Measurements from ENCODE around the gene SETBP1.

The SETBP1 gene

DNA sequence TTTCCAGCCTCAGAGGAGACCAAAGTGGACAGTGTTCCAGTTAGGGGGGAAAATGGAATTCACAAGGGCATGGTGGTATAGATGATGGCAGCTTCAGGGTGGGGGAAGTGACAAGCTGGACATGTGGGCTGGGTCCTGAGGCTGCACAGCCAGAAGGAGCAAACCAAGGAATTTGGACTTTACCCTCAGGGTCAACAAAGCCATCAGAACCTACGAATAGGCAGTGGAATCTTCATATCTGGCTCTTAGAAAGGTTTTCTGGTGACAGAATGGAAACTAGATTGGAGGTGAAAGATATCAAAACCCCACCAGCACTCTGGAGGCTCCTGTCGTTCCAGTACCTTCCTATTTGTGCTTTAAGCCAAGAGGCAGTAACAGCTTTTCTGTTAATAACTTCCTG is 127.1 kb downstream of the SETBP1 start:
- Histone ChIP-seq H2BK15ac (ENCODE audit: low read depth, poor library complexity, severe bottlenecking) (no peak overlapping the region), H3K9me3 (ENCODE audit: control insufficient read depth, low read length) (no peaks in the 10 kb centered on the region), H4K8ac (ENCODE audit: low read length) (no peak overlapping the region), H3K4me3 (ENCODE audit: insufficient read depth in 1 of 2, low read depth in 1 of 2, low read length in 2 of 2) (no peak overlapping the region), H4K91ac (ENCODE audit: low read length) (no peak overlapping the region), H3K23ac (ENCODE audit: low read length in 2 of 2) (no peak overlapping the region), H3K4me2 (ENCODE audit: low read length, poor library complexity, severe bottlenecking) (no peak overlapping the region), H3K27ac (ENCODE audit: low read length, poor library complexity, severe bottlenecking) (no peak overlapping the region), H3K36me3 (ENCODE audit: control insufficient read depth in 1 of 2, insufficient read depth in 2 of 2, low read depth in 1 of 2, low read length in 2 of 2) (peaks cover 0 to 16% of the 10 kb centered on the region in 2 experiments), H3K18ac (ENCODE audit: low read depth in 1 of 2, low read length in 2 of 2) (no peak overlapping the region), H3K4ac (ENCODE audit: low read depth in 1 of 2, low read length in 2 of 2) (no peak overlapping the region), H3K4me1 (ENCODE audit: control insufficient read depth, insufficient read depth, low read depth, low read length) (peaks cover 3% of the 10 kb centered on the region), H3K79me1 (replicated peaks; ENCODE audit: low read length, poor library complexity, severe bottlenecking) (peaks cover 18% of the 10 kb centered on the region), H3K9ac (ENCODE audit: low read length) (no peak overlapping the region), H3K14ac (ENCODE audit: low read length in 2 of 2) (no peak overlapping the region), H2AFZ (ENCODE audit: low read depth, low read length) (no peak overlapping the region), H2BK120ac (ENCODE audit: low read depth, low read length) (no peak overlapping the region), H3K27me3 (ENCODE audit: control insufficient read depth in 1 of 2, insufficient read depth in 1 of 2, low read length in 2 of 2) (no peaks in the 10 kb centered on the region), H2BK5ac (ENCODE audit: low read depth, low read length, poor library complexity, severe bottlenecking) (no peak overlapping the region), H2AK5ac (ENCODE audit: low read length, severe bottlenecking) (no peak overlapping the region), H2BK12ac (ENCODE audit: low read length in 2 of 2) (peak overlapping the region in 1 of 2 experiments; percentile 73)
- WGBS: 75% methylated on average over 2 of the region's 2 CpGs
- DNase-seq: no peak

GRCh38 chr18:44811572-44812125 is 131.0 kb downstream of the SETBP1 start:
- Histone ChIP-seq H2AFZ (ENCODE audit: low read depth, low read length) (no peak overlapping the region), H3K79me1 (replicated peaks; ENCODE audit: low read length, poor library complexity, severe bottlenecking) (peaks cover 21% of the 10 kb centered on the region), H4K8ac (ENCODE audit: low read length) (no peak overlapping the region), H3K23ac (ENCODE audit: low read length in 2 of 2) (peak overlapping the region in 1 of 2 experiments; percentile 17), H2AK5ac (ENCODE audit: low read length, severe bottlenecking) (no peak overlapping the region), H3K36me3 (ENCODE audit: control insufficient read depth in 1 of 2, insufficient read depth in 2 of 2, low read depth in 1 of 2, low read length in 2 of 2) (peaks cover 0 to 14% of the 10 kb centered on the region in 2 experiments), H3K18ac (ENCODE audit: low read depth in 1 of 2, low read length in 2 of 2) (no peak overlapping the region), H4K91ac (ENCODE audit: low read length) (no peak overlapping the region), H2BK12ac (ENCODE audit: low read length in 2 of 2) (no peak overlapping the region), H2BK15ac (ENCODE audit: low read depth, poor library complexity, severe bottlenecking) (no peak overlapping the region), H3K4me2 (ENCODE audit: low read length, poor library complexity, severe bottlenecking) (no peak overlapping the region), H2BK5ac (ENCODE audit: low read depth, low read length, poor library complexity, severe bottlenecking) (no peak overlapping the region), H3K9ac (ENCODE audit: low read length) (no peak overlapping the region), H3K14ac (ENCODE audit: low read length in 2 of 2) (no peak overlapping the region), H3K9me3 (ENCODE audit: control insufficient read depth, low read length) (no peaks in the 10 kb centered on the region), H3K4ac (ENCODE audit: low read depth in 1 of 2, low read length in 2 of 2) (no peak overlapping the region), H3K4me1 (ENCODE audit: control insufficient read depth, insufficient read depth, low read depth, low read length) (peaks cover 5% of the 10 kb centered on the region), H3K4me3 (ENCODE audit: insufficient read depth in 1 of 2, low read depth in 1 of 2, low read length in 2 of 2) (no peak overlapping the region), H2BK120ac (ENCODE audit: low read depth, low read length) (no peak overlapping the region), H3K27ac (ENCODE audit: low read length, poor library complexity, severe bottlenecking) (no peak overlapping the region), H3K27me3 (ENCODE audit: control insufficient read depth in 1 of 2, insufficient read depth in 1 of 2, low read length in 2 of 2) (no peaks in the 10 kb centered on the region)
- no peak for DNase-seq

DNA sequence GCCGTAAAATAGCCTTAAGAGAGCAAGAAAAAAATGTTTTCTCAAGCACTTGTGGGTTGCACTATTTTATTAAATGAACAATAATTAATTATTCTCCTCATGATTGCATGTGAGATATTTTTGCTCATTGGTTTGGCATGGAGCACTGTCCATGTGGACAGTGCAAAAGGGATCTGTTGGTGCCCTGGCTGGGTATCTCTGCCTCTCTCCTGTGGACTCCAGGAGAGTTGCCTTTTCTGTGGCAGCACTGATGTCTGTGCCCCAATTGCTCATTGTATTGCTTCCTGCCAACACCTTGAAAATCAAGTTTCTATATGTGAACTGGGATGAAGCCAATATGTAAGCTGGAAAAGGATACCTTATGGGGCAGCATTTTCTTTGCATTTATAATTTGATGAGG is 131.7 kb downstream of the SETBP1 start:
- no CpG with 5 or more reads among the region's 1 CpG for WGBS
- Histone ChIP-seq H4K8ac (ENCODE audit: low read length) (no peak overlapping the region), H4K91ac (ENCODE audit: low read length) (no peak overlapping the region), H2BK15ac (ENCODE audit: low read depth, poor library complexity, severe bottlenecking) (no peak overlapping the region), H3K23ac (ENCODE audit: low read length in 2 of 2) (no peak overlapping the region), H2AK5ac (ENCODE audit: low read length, severe bottlenecking) (no peak overlapping the region), H2BK120ac (ENCODE audit: low read depth, low read length) (no peak overlapping the region), H3K79me1 (replicated peaks; ENCODE audit: low read length, poor library complexity, severe bottlenecking) (peaks cover 21% of the 10 kb centered on the region), H3K27me3 (ENCODE audit: control insufficient read depth in 1 of 2, insufficient read depth in 1 of 2, low read length in 2 of 2) (no peaks in the 10 kb centered on the region), H3K4me3 (ENCODE audit: insufficient read depth in 1 of 2, low read depth in 1 of 2, low read length in 2 of 2) (no peak overlapping the region), H3K14ac (ENCODE audit: low read length in 2 of 2) (no peak overlapping the region), H3K4me2 (ENCODE audit: low read length, poor library complexity, severe bottlenecking) (no peak overlapping the region), H2BK5ac (ENCODE audit: low read depth, low read length, poor library complexity, severe bottlenecking) (no peak overlapping the region), H3K4me1 (ENCODE audit: control insufficient read depth, insufficient read depth, low read depth, low read length) (peaks cover 11% of the 10 kb centered on the region), H3K18ac (ENCODE audit: low read depth in 1 of 2, low read length in 2 of 2) (no peak overlapping the region), H2AFZ (ENCODE audit: low read depth, low read length) (no peak overlapping the region), H3K9me3 (ENCODE audit: control insufficient read depth, low read length) (no peaks in the 10 kb centered on the region), H3K36me3 (ENCODE audit: control insufficient read depth in 1 of 2, insufficient read depth in 2 of 2, low read depth in 1 of 2, low read length in 2 of 2) (peaks cover 0 to 18% of the 10 kb centered on the region in 2 experiments), H3K9ac (ENCODE audit: low read length) (no peak overlapping the region), H3K27ac (ENCODE audit: low read length, poor library complexity, severe bottlenecking) (no peak overlapping the region), H3K4ac (ENCODE audit: low read depth in 1 of 2, low read length in 2 of 2) (no peak overlapping the region), H2BK12ac (ENCODE audit: low read length in 2 of 2) (no peak overlapping the region)
- no peak for DNase-seq

GRCh38 chr18:44813586-44813985 is 132.9 kb downstream of the SETBP1 start:
- Histone ChIP-seq H2BK120ac (ENCODE audit: low read depth, low read length) (no peak overlapping the region), H4K91ac (ENCODE audit: low read length) (no peak overlapping the region), H3K4ac (ENCODE audit: low read depth in 1 of 2, low read length in 2 of 2) (no peak overlapping the region), H2AFZ (ENCODE audit: low read depth, low read length) (no peak overlapping the region), H3K27ac (ENCODE audit: low read length, poor library complexity, severe bottlenecking) (no peak overlapping the region), H3K18ac (ENCODE audit: low read depth in 1 of 2, low read length in 2 of 2) (no peak overlapping the region), H3K36me3 (ENCODE audit: control insufficient read depth in 1 of 2, insufficient read depth in 2 of 2, low read depth in 1 of 2, low read length in 2 of 2) (peaks cover 0 to 12% of the 10 kb centered on the region in 2 experiments), H3K9me3 (ENCODE audit: control insufficient read depth, low read length) (no peaks in the 10 kb centered on the region), H4K8ac (ENCODE audit: low read length) (no peak overlapping the region), H3K23ac (ENCODE audit: low read length in 2 of 2) (no peak overlapping the region), H3K14ac (ENCODE audit: low read length in 2 of 2) (no peak overlapping the region), H2AK5ac (ENCODE audit: low read length, severe bottlenecking) (no peak overlapping the region), H2BK12ac (ENCODE audit: low read length in 2 of 2) (no peak overlapping the region), H2BK5ac (ENCODE audit: low read depth, low read length, poor library complexity, severe bottlenecking) (no peak overlapping the region), H3K4me3 (ENCODE audit: insufficient read depth in 1 of 2, low read depth in 1 of 2, low read length in 2 of 2) (no peak overlapping the region), H3K79me1 (replicated peaks; ENCODE audit: low read length, poor library complexity, severe bottlenecking) (peaks cover 14% of the 10 kb centered on the region), H3K4me1 (ENCODE audit: control insufficient read depth, insufficient read depth, low read depth, low read length) (peaks cover 13% of the 10 kb centered on the region), H3K4me2 (ENCODE audit: low read length, poor library complexity, severe bottlenecking) (no peak overlapping the region), H2BK15ac (ENCODE audit: low read depth, poor library complexity, severe bottlenecking) (no peak overlapping the region), H3K9ac (ENCODE audit: low read length) (no peak overlapping the region), H3K27me3 (ENCODE audit: control insufficient read depth in 1 of 2, insufficient read depth in 1 of 2, low read length in 2 of 2) (no peaks in the 10 kb centered on the region)
- DNase-seq: no peak
- 87% methylated on average over 4 of the region's 4 CpGs for WGBS
